ENCODE measurements around the gene STRIP2. TPM values are rescaled to one million over a fixed set of nuclear protein-coding genes. Genes with fewer than 3 reads are reported as not detected.

STRIP2 gene
- total RNA-seq, 1 donor from 2014 or later, result 0.73 TPM

- H3K36me3 Mint-ChIP-seq (ENCODE audit: unreplicated experiment), result peaks cover 13% of the 10 kb centered on the region
- no peaks in the 10 kb centered on the region for H3K4me1 Mint-ChIP-seq (ENCODE audit: unreplicated experiment)
- H3K4me3 Mint-ChIP-seq (ENCODE audit: unreplicated experiment), result no peak overlapping the region
- H3K27ac Mint-ChIP-seq (ENCODE audit: unreplicated experiment), result no peak overlapping the region
- no peak for TF ChIP-seq CTCF (IDR thresholded peaks at IDR 0.05)
- no peaks in the 10 kb centered on the region for H3K27me3 Mint-ChIP-seq (ENCODE audit: unreplicated experiment)
- no peaks in the 10 kb centered on the region for H3K9me3 Mint-ChIP-seq (ENCODE audit: unreplicated experiment)
- DNase-seq (ENCODE audit: extremely low spot score, unreplicated experiment), result no peak
These were observed 46.7 kb upstream of the STRIP2 start for GRCh38 chr7:129387537-129387936.

GRCh38 chr7:129388333-129389098 lies 45.7 kb upstream of the STRIP2 start:
- H3K4me1 Mint-ChIP-seq (ENCODE audit: unreplicated experiment), result no peaks in the 10 kb centered on the region
- H3K4me3 Mint-ChIP-seq (ENCODE audit: unreplicated experiment), result no peak overlapping the region
- H3K36me3 Mint-ChIP-seq (ENCODE audit: unreplicated experiment), result peaks cover 15% of the 10 kb centered on the region
- H3K27ac Mint-ChIP-seq (ENCODE audit: unreplicated experiment), result no peak overlapping the region
- DNase-seq (ENCODE audit: extremely low spot score, unreplicated experiment), result no peak
- TF ChIP-seq CTCF (IDR thresholded peaks at IDR 0.05), result no peak
- no peaks in the 10 kb centered on the region for H3K9me3 Mint-ChIP-seq (ENCODE audit: unreplicated experiment)
- no peaks in the 10 kb centered on the region for H3K27me3 Mint-ChIP-seq (ENCODE audit: unreplicated experiment)

DNA sequence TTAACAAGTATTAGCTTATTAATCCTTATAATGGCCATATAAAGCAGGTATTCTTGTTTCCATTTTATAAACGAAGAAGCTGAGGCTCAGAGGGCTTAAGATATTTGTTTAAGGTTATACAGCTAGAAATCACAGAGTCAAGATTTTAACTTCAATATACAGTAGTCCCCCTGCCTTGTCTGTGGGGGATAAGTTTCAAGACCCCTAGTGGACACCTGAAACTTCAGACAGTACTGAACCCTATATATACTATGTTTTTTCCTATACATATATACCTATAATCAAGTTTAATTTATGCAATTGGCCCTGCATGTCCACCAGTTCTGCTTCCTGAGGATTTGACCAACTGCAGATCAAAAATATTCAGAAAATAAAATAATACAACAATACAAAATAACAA lies 44.4 kb upstream of the STRIP2 start:
- no peak overlapping the region for H3K27ac Mint-ChIP-seq (ENCODE audit: unreplicated experiment)
- H3K9me3 Mint-ChIP-seq (ENCODE audit: unreplicated experiment), result no peaks in the 10 kb centered on the region
- H3K27me3 Mint-ChIP-seq (ENCODE audit: unreplicated experiment), result no peaks in the 10 kb centered on the region
- peaks cover 19% of the 10 kb centered on the region for H3K36me3 Mint-ChIP-seq (ENCODE audit: unreplicated experiment)
- no peaks in the 10 kb centered on the region for H3K4me1 Mint-ChIP-seq (ENCODE audit: unreplicated experiment)
- TF ChIP-seq CTCF (IDR thresholded peaks at IDR 0.05), result no peak
- DNase-seq (ENCODE audit: extremely low spot score, unreplicated experiment), result no peak
- no peak overlapping the region for H3K4me3 Mint-ChIP-seq (ENCODE audit: unreplicated experiment)

GRCh38 chr7:129390314-129390713 lies 43.9 kb upstream of the STRIP2 start:
- Mint-ChIP-seq H3K4me3 (ENCODE audit: unreplicated experiment) (no peak overlapping the region), H3K27me3 (ENCODE audit: unreplicated experiment) (no peaks in the 10 kb centered on the region), H3K36me3 (ENCODE audit: unreplicated experiment) (peaks cover 19% of the 10 kb centered on the region), H3K9me3 (ENCODE audit: unreplicated experiment) (no peaks in the 10 kb centered on the region), H3K4me1 (ENCODE audit: unreplicated experiment) (no peaks in the 10 kb centered on the region), H3K27ac (ENCODE audit: unreplicated experiment) (no peak overlapping the region)
- DNase-seq (ENCODE audit: extremely low spot score, unreplicated experiment), result no peak
- no peak for TF ChIP-seq CTCF (IDR thresholded peaks at IDR 0.05)

DNA sequence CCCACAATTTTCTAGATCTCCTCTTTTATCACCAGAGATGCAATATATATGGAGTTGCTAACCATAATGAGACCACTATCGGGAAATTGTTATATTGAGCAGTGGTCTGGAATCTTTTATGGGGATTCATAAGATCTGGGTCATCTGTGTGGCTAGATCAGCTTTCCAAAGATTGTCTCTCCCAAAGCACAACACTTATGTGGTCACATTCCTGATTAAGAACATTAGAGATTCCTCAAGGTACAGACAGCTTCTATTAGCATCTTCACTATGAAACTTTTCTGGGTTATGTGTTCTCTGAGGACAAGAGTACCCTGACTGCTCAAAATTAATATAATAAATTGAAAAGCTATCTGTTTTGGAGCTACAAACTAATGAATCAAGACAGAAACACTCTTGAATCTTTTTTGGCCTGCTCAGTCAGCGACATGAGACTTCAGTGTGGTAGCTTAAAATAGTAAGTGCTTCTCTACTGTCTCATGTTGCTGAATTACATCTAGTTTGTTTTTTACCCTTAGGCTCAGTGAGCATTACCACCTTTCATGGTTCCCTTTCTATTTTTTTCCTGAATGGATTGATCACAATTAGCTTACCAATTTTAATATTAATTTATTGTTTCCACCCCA lies 42.6 kb upstream of the STRIP2 start:
- H3K9me3 Mint-ChIP-seq (ENCODE audit: unreplicated experiment), result no peaks in the 10 kb centered on the region
- H3K4me3 Mint-ChIP-seq (ENCODE audit: unreplicated experiment), result no peak overlapping the region
- no peak overlapping the region for H3K27ac Mint-ChIP-seq (ENCODE audit: unreplicated experiment)
- H3K27me3 Mint-ChIP-seq (ENCODE audit: unreplicated experiment), result no peaks in the 10 kb centered on the region
- peaks cover 22% of the 10 kb centered on the region for H3K36me3 Mint-ChIP-seq (ENCODE audit: unreplicated experiment)
- no peak for TF ChIP-seq CTCF (IDR thresholded peaks at IDR 0.05)
- H3K4me1 Mint-ChIP-seq (ENCODE audit: unreplicated experiment), result no peaks in the 10 kb centered on the region
- DNase-seq (ENCODE audit: extremely low spot score, unreplicated experiment), result no peak

Measured in osteocyte (in vitro differentiated cells).